Caco-2 (cell line): Measurements from ENCODE around the gene MS4A18. TPM values are rescaled to one million over a fixed set of nuclear protein-coding genes. Genes with fewer than 3 reads are reported as not detected.
"Not testable (repeated sequence)": the region's sequence is repeated elsewhere in the genome, so short reads cannot be mapped to it uniquely, and the experiment has no call there.

Experiments used
- BruUV-seq: library from RNA; stranded (reverse); fragments of 400-500 nt; replicated peaks from 2 replicates; lab custom pipeline; 2021; lab: Mats Ljungman, UMichigan
- CTCF ChIA-PET: fragments of 300-600 bp; sonication (Branson Sonifier 250); formaldehyde crosslinking; loops from one replicate; lab custom pipeline; 2022; ENCODE audit warnings: antibody characterized with exemption; lab: Charles Lee
- POLR2A ChIA-PET: fragments of 300-600 bp; sonication (Branson Sonifier 250); formaldehyde crosslinking; loops from one replicate; lab custom pipeline; 2022; ENCODE audit warnings: antibody characterized with exemption; lab: Charles Lee
- DNase-seq, 2 experiments: peaks; one replicate each; pipeline versions ENCODE4 v3.0.0 to v3.0.0-alpha.2; 2020 to 2022
- H3K27me3 ChIP-seq: replicated peaks from 2 replicates; pipeline ENCODE4 v1.6.0; 2011; ENCODE audit warnings: low read length; ENCODE audit not compliant: control insufficient read depth, insufficient read depth
- H3K36me3 ChIP-seq: 2 replicates; pipeline ENCODE4 v1.5.1; 2011; ENCODE audit warnings: low read length; ENCODE audit not compliant: control insufficient read depth, insufficient read depth
- H3K4me1 ChIP-seq: fragments of 250-450 bp; sonication (Bioruptor Pico); 2 replicates; pipeline ENCODE4 v1.5.1; 2020; ENCODE audit warnings: mild to moderate bottlenecking
- H3K4me3 ChIP-seq: 2 replicates; pipeline ENCODE4 v1.5.1; 2011; ENCODE audit warnings: low read depth, mild to moderate bottlenecking, control low read depth, low read length
- H3K9me3 ChIP-seq: fragments of 250-450 bp; sonication (Bioruptor Pico); 2 replicates; pipeline ENCODE4 v1.5.1; 2020; ENCODE audit warnings: mild to moderate bottlenecking, moderate library complexity
- H3K27ac Mint-ChIP-seq: one replicate; pipeline ENCODE4 v1.8.0; 2022; ENCODE audit warnings: mixed read lengths; ENCODE audit not compliant: unreplicated experiment
- H3K27me3 Mint-ChIP-seq: one replicate; pipeline ENCODE4 v1.8.0; 2022; ENCODE audit warnings: mixed read lengths; ENCODE audit not compliant: insufficient read depth, unreplicated experiment
- H3K36me3 Mint-ChIP-seq: one replicate; pipeline ENCODE4 v1.8.0; 2022; ENCODE audit warnings: mild to moderate bottlenecking, mixed read lengths; ENCODE audit not compliant: insufficient read depth, unreplicated experiment
- H3K4me1 Mint-ChIP-seq: one replicate; pipeline ENCODE4 v1.8.0; 2022; ENCODE audit warnings: low read depth, mixed read lengths; ENCODE audit not compliant: unreplicated experiment
- H3K4me3 Mint-ChIP-seq: one replicate; pipeline ENCODE4 v1.8.0; 2022; ENCODE audit warnings: mild to moderate bottlenecking, moderate library complexity, mixed read lengths; ENCODE audit not compliant: unreplicated experiment
- H3K9me3 Mint-ChIP-seq: one replicate; pipeline ENCODE4 v1.8.0; 2022; ENCODE audit warnings: mixed read lengths; ENCODE audit not compliant: unreplicated experiment
- CTCF ChIP-seq, 2 experiments: fragments of 200-600 bp in 1 of 2; IDR thresholded peaks; 1 replicate in 1 of 2; 2 replicates in 1 of 2; pipeline versions ENCODE4 v1.5.1 to v1.8.0; 2011 to 2022; ENCODE audit warnings: antibody characterized with exemption in 1 of 2, control low read depth in 1 of 2, inconsistent platforms in 1 of 2, low read depth in 1 of 2, low read length in 1 of 2, mild to moderate bottlenecking in 1 of 2, moderate library complexity in 1 of 2; ENCODE audit not compliant: insufficient read depth in 1 of 2, severe bottlenecking in 1 of 2, unreplicated experiment in 1 of 2
- intact Hi-C: fragments of 100-400 bp; cut with micrococcal nuclease; formaldehyde crosslinking; loops from one replicate; pipeline ENCODE4 v1.10.0; 2022; ENCODE audit not compliant: unreplicated experiment
- total RNA-seq: library from RNA; stranded (reverse); gene quantifications from 2 replicates; pipeline ENCODE4 v1.2.3, GENCODE V29; 2022

Gene MS4A18
- total RNA-seq, 1 experiment from 2014 or later, result not detected

GRCh38 chr11:60756307-60757032, 31.9 kb downstream of the MS4A18 start, which contains the start of gene MS4A15:
Gene MS4A15, plus strand, starts transcription at chr11:60756867. Its CDS starts 6,867 bp downstream, at chr11:60763734.
- BruUV-seq, result no TSS peak
- peak; percentile 52 to 61 for DNase-seq
- H3K27me3 Mint-ChIP-seq, result no peaks in the 10 kb centered on the region

GRCh38 chr11:60757231-60757800, 32.8 kb downstream of the MS4A18 start:
- H3K4me1 Mint-ChIP-seq, result peaks cover 22% of the 10 kb centered on the region
- H3K27me3 Mint-ChIP-seq, result no peaks in the 10 kb centered on the region
- no peaks in the 10 kb centered on the region for H3K9me3 Mint-ChIP-seq
- ChIA-PET POLR2A (no interaction called here), CTCF (interaction anchor here (1.1 to 1.5 kb wide), 4 partner anchors 13 to 99 kb away, joined by 3 to 5 read pairs (median 4); no protein-coding TSS in a partner anchor)
- intact Hi-C loops, result no loop called here
- BruUV-seq, result no TSS peak
- H3K36me3 Mint-ChIP-seq, result peaks cover 5% of the 10 kb centered on the region
- H3K27ac Mint-ChIP-seq, result peak overlapping the region; percentile 44
- DNase-seq, result no peak
- H3K4me3 Mint-ChIP-seq, result no peak overlapping the region
- Histone ChIP-seq H3K9me3 (no peaks in the 10 kb centered on the region), H3K36me3 (no peaks in the 10 kb centered on the region), H3K4me3 (no peak overlapping the region), H3K27me3 (no peaks in the 10 kb centered on the region), H3K4me1 (peaks cover 30% of the 10 kb centered on the region)
- TF ChIP-seq CTCF (IDR thresholded peaks at IDR 0.05; ENCODE audit: insufficient read depth in 1 of 2, low read depth in 1 of 2, low read length in 1 of 2, severe bottlenecking in 1 of 2, unreplicated experiment in 1 of 2), result no peak

More at GRCh38 chr11:60756307-60757032, 31.9 kb downstream of the MS4A18 start, which contains the start of gene MS4A15:
- peaks cover 22% of the 10 kb centered on the region for H3K4me1 Mint-ChIP-seq
- H3K9me3 Mint-ChIP-seq, result no peaks in the 10 kb centered on the region
- H3K27ac Mint-ChIP-seq, result peak within 1 kb of the TSS; percentile 44
- Histone ChIP-seq H3K9me3 (no peaks in the 10 kb centered on the region), H3K36me3 (no peaks in the 10 kb centered on the region), H3K4me1 (peaks cover 30% of the 10 kb centered on the region), H3K4me3 (no peak within 1 kb of the TSS), H3K27me3 (no peaks in the 10 kb centered on the region)
- H3K36me3 Mint-ChIP-seq, result peaks cover 5% of the 10 kb centered on the region
- no peak within 1 kb of the TSS for H3K4me3 Mint-ChIP-seq
- intact Hi-C loops, result loop anchor here (1.0 kb wide), 2 partner anchors 45 to 55 kb away; no protein-coding TSS in a partner anchor
- ChIA-PET CTCF (interaction anchor here (0.9 to 1.5 kb wide), 5 partner anchors 13 to 98 kb away, joined by 3 to 5 read pairs (median 5); no protein-coding TSS in a partner anchor), POLR2A (no interaction called here)
- TF ChIP-seq CTCF (IDR thresholded peaks at IDR 0.05; ENCODE audit: insufficient read depth in 1 of 2, low read depth in 1 of 2, low read length in 1 of 2, severe bottlenecking in 1 of 2, unreplicated experiment in 1 of 2), result peak; percentile 31 to 51

GRCh38 chr11:60758671-60759070, 34.2 kb downstream of the MS4A18 start:
- H3K27ac Mint-ChIP-seq, H3K9me3 ChIP-seq, H3K4me3 ChIP-seq, H3K9me3 Mint-ChIP-seq, H3K36me3 ChIP-seq, H3K36me3 Mint-ChIP-seq, H3K27me3 ChIP-seq, POLR2A ChIA-PET, DNase-seq, H3K27me3 Mint-ChIP-seq, intact Hi-C loops, BruUV-seq, H3K4me3 Mint-ChIP-seq: not testable (repeated sequence)
- peaks cover 27% of the 10 kb centered on the region for H3K4me1 ChIP-seq
- CTCF ChIA-PET, result interaction anchor here (0.5 to 0.6 kb wide), 2 partner anchors 17 to 133 kb away, joined by 3 read pairs; no protein-coding TSS in a partner anchor
- peaks cover 16% of the 10 kb centered on the region for H3K4me1 Mint-ChIP-seq

- CTCF ChIA-PET, H3K36me3 Mint-ChIP-seq, intact Hi-C loops, POLR2A ChIA-PET, H3K27me3 Mint-ChIP-seq, H3K9me3 ChIP-seq, DNase-seq, BruUV-seq, H3K4me3 ChIP-seq, H3K27me3 ChIP-seq, H3K9me3 Mint-ChIP-seq, H3K36me3 ChIP-seq: not testable (repeated sequence)
- Mint-ChIP-seq H3K27ac (peak overlapping the region; percentile 22), H3K4me3 (peak overlapping the region; percentile 6), H3K4me1 (peaks cover 24% of the 10 kb centered on the region)
- peaks cover 27% of the 10 kb centered on the region for H3K4me1 ChIP-seq
These were observed 35.1 kb downstream of the MS4A18 start for GRCh38 chr11:60759438-60760225.
